Progenitor cell of endocrine pancreas (in vitro differentiated cells): ENCODE measurements around the gene CD2BP2. TPM values are rescaled to one million over a fixed set of nuclear protein-coding genes. Genes with fewer than 3 reads are reported as not detected.
"Not testable (repeated sequence)": the region's sequence is repeated elsewhere in the genome, so short reads cannot be mapped to it uniquely, and the experiment has no call there.

Experiments
- DNase-seq: peaks from one replicate; pipeline ENCODE4 v3.0.0; 2021; ENCODE audit warnings: low spot score; ENCODE audit not compliant: unreplicated experiment
- H3K27ac Mint-ChIP-seq: 2 replicates; pipeline ENCODE4 v1.8.0; 2021; ENCODE audit warnings: mild to moderate bottlenecking, moderate library complexity, mixed read lengths
- H3K27me3 Mint-ChIP-seq: 2 replicates; pipeline ENCODE4 v1.8.0; 2021; ENCODE audit warnings: mixed read lengths
- H3K36me3 Mint-ChIP-seq: 2 replicates; pipeline ENCODE4 v1.8.0; 2022; ENCODE audit warnings: mixed read lengths; ENCODE audit not compliant: insufficient read depth
- H3K4me1 Mint-ChIP-seq: 2 replicates; pipeline ENCODE4 v1.8.0; 2021; ENCODE audit warnings: low read depth, mixed read lengths
- H3K4me3 Mint-ChIP-seq: 2 replicates; pipeline ENCODE4 v1.8.0; 2021; ENCODE audit warnings: low read depth, mild to moderate bottlenecking, moderate library complexity, mixed read lengths
- H3K9me3 Mint-ChIP-seq: 2 replicates; pipeline ENCODE4 v1.8.0; 2021; ENCODE audit warnings: low read depth, mixed read lengths
- total RNA-seq: library from RNA; stranded (reverse); gene quantifications from 2 replicates; pipeline ENCODE4 v1.2.1, GENCODE V29; 2021
- TF ChIP-seq, protein P1 (sequence below): fragments of 200-600 bp; sonication (generic); IDR thresholded peaks from one replicate; pipeline ENCODE4 v1.5.0; 2021; ENCODE audit warnings: antibody characterized with exemption, mild to moderate bottlenecking; ENCODE audit not compliant: unreplicated experiment

CD2BP2 gene
- total RNA-seq, 1 donor from 2014 or later: 76.9 TPM

DNA sequence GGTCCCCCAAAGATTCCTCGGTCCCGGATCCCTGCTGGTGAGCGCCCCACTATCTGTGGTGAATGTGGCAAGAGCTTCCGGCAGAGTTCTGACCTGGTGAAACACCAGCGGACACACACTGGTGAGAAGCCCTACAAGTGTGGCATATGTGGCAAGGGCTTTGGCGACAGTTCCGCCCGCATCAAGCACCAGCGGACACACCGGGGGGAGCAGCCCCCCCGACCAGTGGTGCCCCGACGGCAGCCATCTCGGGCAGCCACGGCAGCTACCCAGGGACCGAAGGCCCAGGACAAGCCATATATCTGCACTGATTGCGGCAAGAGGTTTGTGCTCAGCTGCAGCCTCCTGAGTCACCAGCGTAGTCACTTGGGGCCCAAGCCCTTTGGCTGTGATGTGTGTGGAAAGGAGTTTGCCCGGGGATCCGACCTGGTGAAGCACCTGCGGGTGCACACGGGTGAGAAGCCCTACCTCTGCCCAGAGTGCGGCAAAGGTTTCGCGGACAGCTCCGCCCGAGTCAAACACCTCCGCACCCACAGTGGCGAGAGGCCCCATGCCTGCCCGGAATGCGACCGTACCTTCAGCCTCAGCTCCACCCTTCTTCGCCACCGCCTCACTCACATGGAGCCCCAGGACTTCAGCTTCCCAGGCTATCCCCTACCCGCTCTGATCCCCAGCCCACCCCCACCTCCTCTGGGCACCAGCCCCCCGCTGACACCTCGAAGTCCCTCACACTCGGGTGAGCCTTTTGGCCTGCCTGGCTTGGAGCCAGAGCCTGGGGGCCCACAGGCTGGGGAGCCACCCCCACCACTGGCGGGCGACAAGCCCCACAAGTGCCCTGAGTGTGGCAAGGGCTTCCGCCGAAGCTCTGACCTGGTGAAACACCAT, 42.9 kb upstream of the CD2BP2 start:
- peaks cover 29% of the 10 kb centered on the region for H3K4me1 Mint-ChIP-seq

DNA sequence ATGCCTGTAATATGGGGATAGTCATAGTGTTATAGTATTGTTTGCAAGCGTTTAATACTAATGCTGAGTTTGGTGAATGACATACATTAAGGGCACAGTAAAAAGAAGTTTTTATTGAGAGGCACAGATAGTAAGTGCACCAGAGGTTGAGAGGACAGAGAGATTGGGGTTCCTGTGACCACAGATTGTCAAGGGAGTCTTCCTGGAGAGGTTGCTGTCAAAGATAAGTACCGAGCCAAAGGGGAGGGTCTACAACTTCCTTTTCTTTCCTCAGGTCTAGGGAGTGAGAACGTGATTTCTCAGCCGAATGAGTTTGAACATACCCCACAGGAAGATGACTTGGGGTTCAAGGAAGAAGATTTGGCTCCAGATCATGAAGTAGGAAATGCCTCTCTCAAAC, 41.9 kb upstream of the CD2BP2 start:
- DNase-seq: no peak
- Mint-ChIP-seq H3K27me3 (no peaks in the 10 kb centered on the region), H3K27ac (peak overlapping the region; percentile 98)

More for the DNA sequence above, 42.9 kb upstream of the CD2BP2 start:
- no peak overlapping the region for H3K27ac Mint-ChIP-seq
- no peak for DNase-seq
- H3K27me3 Mint-ChIP-seq: no peaks in the 10 kb centered on the region
- TF ChIP-seq, protein P1, sequence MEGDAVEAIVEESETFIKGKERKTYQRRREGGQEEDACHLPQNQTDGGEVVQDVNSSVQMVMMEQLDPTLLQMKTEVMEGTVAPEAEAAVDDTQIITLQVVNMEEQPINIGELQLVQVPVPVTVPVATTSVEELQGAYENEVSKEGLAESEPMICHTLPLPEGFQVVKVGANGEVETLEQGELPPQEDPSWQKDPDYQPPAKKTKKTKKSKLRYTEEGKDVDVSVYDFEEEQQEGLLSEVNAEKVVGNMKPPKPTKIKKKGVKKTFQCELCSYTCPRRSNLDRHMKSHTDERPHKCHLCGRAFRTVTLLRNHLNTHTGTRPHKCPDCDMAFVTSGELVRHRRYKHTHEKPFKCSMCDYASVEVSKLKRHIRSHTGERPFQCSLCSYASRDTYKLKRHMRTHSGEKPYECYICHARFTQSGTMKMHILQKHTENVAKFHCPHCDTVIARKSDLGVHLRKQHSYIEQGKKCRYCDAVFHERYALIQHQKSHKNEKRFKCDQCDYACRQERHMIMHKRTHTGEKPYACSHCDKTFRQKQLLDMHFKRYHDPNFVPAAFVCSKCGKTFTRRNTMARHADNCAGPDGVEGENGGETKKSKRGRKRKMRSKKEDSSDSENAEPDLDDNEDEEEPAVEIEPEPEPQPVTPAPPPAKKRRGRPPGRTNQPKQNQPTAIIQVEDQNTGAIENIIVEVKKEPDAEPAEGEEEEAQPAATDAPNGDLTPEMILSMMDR: no peak
- no peak overlapping the region for H3K4me3 Mint-ChIP-seq
- peaks cover 9% of the 10 kb centered on the region for H3K36me3 Mint-ChIP-seq
- no peaks in the 10 kb centered on the region for H3K9me3 Mint-ChIP-seq

DNA sequence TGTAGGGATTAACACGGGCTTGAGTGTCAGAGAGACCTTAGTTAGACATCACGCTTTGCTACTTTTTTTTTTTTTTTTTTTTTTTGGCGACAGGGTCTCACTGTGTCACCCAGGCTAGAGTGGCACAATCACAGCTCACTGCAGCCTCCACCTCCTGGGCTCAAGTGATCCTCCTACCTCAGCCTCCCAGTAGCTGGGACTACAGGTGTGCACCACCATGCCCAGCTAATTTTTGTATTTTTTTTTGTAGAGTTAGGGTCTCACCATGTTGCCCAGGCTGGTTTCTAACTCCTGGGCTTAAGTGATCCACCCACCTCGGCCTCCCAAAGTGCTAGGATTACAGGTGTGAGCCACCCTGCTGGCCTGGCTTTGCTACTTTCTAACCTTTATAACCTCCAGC, 41.5 kb upstream of the CD2BP2 start:
- not testable (repeated sequence) for H3K9me3 Mint-ChIP-seq, H3K36me3 Mint-ChIP-seq, H3K27me3 Mint-ChIP-seq, DNase-seq
- H3K4me3 Mint-ChIP-seq: peak overlapping the region; percentile 81
- peak overlapping the region; percentile 98 for H3K27ac Mint-ChIP-seq
- H3K4me1 Mint-ChIP-seq: peaks cover 28% of the 10 kb centered on the region

More for the DNA sequence above, 41.9 kb upstream of the CD2BP2 start:
- H3K4me1 Mint-ChIP-seq: peaks cover 29% of the 10 kb centered on the region
- TF ChIP-seq, protein P1: no peak
- peaks cover 9% of the 10 kb centered on the region for H3K36me3 Mint-ChIP-seq
- H3K4me3 Mint-ChIP-seq: peak overlapping the region; percentile 81
- no peaks in the 10 kb centered on the region for H3K9me3 Mint-ChIP-seq

DNA sequence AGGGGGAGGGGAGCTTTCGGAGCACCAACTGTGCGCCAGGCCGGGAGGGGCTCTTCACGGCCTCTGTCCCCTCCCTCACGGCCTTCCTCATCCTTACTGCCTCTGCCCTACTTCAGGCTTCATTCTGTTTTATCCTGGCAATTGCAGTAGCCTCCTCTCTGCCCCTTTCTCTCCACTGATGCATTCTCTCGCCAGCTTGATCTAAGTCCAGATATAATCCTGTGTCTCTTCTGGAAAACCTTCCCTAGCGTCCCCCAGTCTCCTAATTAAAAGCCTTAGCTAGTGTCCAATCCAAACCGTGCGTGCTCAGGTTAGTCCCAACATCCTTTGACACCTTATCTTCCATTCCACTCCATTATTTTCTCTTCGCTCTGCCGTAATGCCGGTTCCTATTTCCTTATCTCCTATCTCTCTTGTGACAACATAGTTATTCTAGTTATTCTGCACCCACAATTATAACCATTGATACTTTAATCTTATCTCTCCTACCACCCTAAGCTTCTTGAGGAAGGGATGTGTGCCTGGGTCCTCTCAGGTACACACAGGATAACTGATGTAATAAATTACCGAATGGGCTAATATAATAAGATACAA, 41.0 kb upstream of the CD2BP2 start:
- H3K4me1 Mint-ChIP-seq: peaks cover 25% of the 10 kb centered on the region
- H3K9me3 Mint-ChIP-seq: no peaks in the 10 kb centered on the region
- peak overlapping the region; percentile 81 for H3K4me3 Mint-ChIP-seq
- H3K36me3 Mint-ChIP-seq: peaks cover 9% of the 10 kb centered on the region
- TF ChIP-seq, protein P1: no peak
- no peak for DNase-seq
- no peaks in the 10 kb centered on the region for H3K27me3 Mint-ChIP-seq
- H3K27ac Mint-ChIP-seq: peak overlapping the region; percentile 98

DNA sequence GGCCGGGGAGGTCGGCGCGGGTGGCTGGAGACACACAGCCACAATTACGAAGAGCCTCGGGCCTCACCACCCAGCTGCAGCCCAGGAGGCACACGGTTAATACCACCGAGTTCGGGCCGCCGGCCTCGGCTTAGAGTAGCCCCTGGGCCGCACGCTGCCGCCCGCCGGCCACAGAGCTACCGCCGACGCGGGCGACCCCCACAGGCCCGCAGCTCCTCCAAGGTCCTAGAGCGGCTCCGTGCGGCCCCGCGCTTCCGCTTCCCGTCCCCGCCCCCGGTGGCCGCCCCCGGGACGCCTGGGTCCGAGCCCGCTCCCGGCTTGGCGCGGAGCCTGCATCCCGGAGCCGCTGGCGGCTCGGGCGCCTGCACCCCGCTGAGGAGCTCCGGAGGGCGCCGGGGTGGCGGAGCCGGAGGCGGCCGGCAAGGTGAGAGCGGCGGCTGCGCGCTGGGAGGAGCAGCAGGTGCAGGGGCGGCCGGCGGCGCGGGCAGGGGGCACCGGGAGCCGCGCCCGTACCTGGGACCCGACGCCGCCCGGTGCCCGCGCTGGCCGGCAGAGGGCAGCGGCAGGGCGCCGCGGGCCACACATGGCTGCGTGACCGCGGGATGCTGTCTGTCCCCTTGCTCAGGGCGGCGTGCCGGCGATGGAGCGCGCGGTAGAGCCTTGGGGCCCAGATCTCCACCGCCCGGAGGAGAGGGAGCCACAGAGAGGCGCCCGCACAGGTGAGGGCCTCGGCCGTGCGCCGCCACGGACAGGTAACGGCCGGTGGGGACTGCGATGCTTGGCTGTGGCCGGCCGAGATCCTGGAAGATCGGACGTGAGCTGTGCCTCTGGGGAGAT, 40.3 kb upstream of the CD2BP2 start, which contains the start of gene ZNF48:
ZNF48 (plus strand) TSS at position 266 of the 837 bp plus-strand sequence; CDS start at position 641, 375 bp downstream.
- Mint-ChIP-seq H3K4me1 (peaks cover 25% of the 10 kb centered on the region), H3K9me3 (no peaks in the 10 kb centered on the region), H3K27ac (peak within 1 kb of the TSS; percentile 98), H3K4me3 (peak within 1 kb of the TSS; percentile 91), H3K27me3 (no peaks in the 10 kb centered on the region), H3K36me3 (peaks cover 9% of the 10 kb centered on the region)
- peak; percentile 68 for DNase-seq
- TF ChIP-seq, protein P1: peak; percentile 56
